Trophoblast cell (in vitro differentiated cells and primary cell): ENCODE results near the gene ARMH1.

Source experiments
- DNase-seq, 2 donors: peaks; one replicate each; pipeline ENCODE4 v3.0.0-alpha.2; 2016
- H2AFZ ChIP-seq: 2 replicates; pipeline ENCODE4 v1.6.1; 2013; ENCODE audit warnings: low read length, moderate library complexity, mild to moderate bottlenecking; ENCODE audit not compliant: insufficient read depth, poor library complexity
- H2AK5ac ChIP-seq: 2 replicates; pipeline ENCODE4 v1.6.1; 2013; ENCODE audit warnings: mild to moderate bottlenecking, low read length
- H2BK120ac ChIP-seq: 2 replicates; pipeline ENCODE4 v1.6.1; 2013; ENCODE audit warnings: low read length, mild to moderate bottlenecking, moderate library complexity; ENCODE audit not compliant: insufficient read depth, poor library complexity
- H2BK12ac ChIP-seq: 2 replicates; pipeline ENCODE4 v1.6.1; 2013; ENCODE audit warnings: mild to moderate bottlenecking, low read length, moderate library complexity
- H2BK5ac ChIP-seq: 2 replicates; pipeline ENCODE4 v1.6.1; 2013; ENCODE audit warnings: low read length, low read depth, moderate library complexity, mild to moderate bottlenecking; ENCODE audit not compliant: poor library complexity
- H3K14ac ChIP-seq: 2 replicates; pipeline ENCODE4 v1.6.1; 2013; ENCODE audit warnings: mild to moderate bottlenecking, low read length
- H3K18ac ChIP-seq: 2 replicates; pipeline ENCODE4 v1.6.1; 2013; ENCODE audit warnings: mild to moderate bottlenecking, low read length
- H3K23ac ChIP-seq: 2 replicates; pipeline ENCODE4 v1.6.1; 2013; ENCODE audit warnings: low read length
- H3K27ac ChIP-seq: 2 replicates; pipeline ENCODE4 v1.5.1; 2013; ENCODE audit warnings: low read depth, mild to moderate bottlenecking, inconsistent platforms, low read length, moderate library complexity
- H3K27me3 ChIP-seq: 2 replicates; pipeline ENCODE4 v1.6.1; 2013; ENCODE audit warnings: inconsistent platforms, mild to moderate bottlenecking, low read length, moderate library complexity; ENCODE audit not compliant: insufficient read depth
- H3K36me3 ChIP-seq, 2 experiments: 1 replicate in 1 of 2; 2 replicates in 1 of 2; pipeline ENCODE4 v1.6.1; 2013; ENCODE audit warnings: low read length in 2 of 2, mild to moderate bottlenecking in 2 of 2, moderate library complexity in 1 of 2; ENCODE audit not compliant: insufficient read depth in 2 of 2, control insufficient read depth in 1 of 2
- H3K4ac ChIP-seq: 2 replicates; pipeline ENCODE4 v1.6.1; 2013; ENCODE audit warnings: low read depth, mild to moderate bottlenecking, low read length, moderate library complexity
- H3K4me1 ChIP-seq, 2 experiments: 1 replicate in 1 of 2; 2 replicates in 1 of 2; pipeline ENCODE4 v1.6.1; 2013; ENCODE audit warnings: low read length in 2 of 2, mild to moderate bottlenecking in 2 of 2, moderate library complexity in 1 of 2; ENCODE audit not compliant: insufficient read depth in 2 of 2, control insufficient read depth in 1 of 2
- H3K4me2 ChIP-seq: 2 replicates; pipeline ENCODE4 v1.6.1; 2013; ENCODE audit warnings: inconsistent platforms, mild to moderate bottlenecking, low read length, moderate library complexity
- H3K4me3 ChIP-seq: 2 replicates; pipeline ENCODE4 v1.5.1; 2013; ENCODE audit warnings: mild to moderate bottlenecking, low read depth, low read length, inconsistent platforms
- H3K79me1 ChIP-seq: one replicate; pipeline ENCODE4 v1.6.1; 2013; ENCODE audit warnings: low read length
- H3K79me2 ChIP-seq: 2 replicates; pipeline ENCODE4 v1.6.1; 2013; ENCODE audit warnings: low read length, mild to moderate bottlenecking; ENCODE audit not compliant: control insufficient read depth, insufficient read depth, poor library complexity
- H3K9ac ChIP-seq: 2 replicates; pipeline ENCODE4 v1.6.1; 2013; ENCODE audit warnings: mild to moderate bottlenecking, low read length
- H3K9me3 ChIP-seq: 2 replicates; pipeline ENCODE4 v1.6.1; 2013; ENCODE audit warnings: low read depth, mild to moderate bottlenecking, control low read depth, inconsistent platforms, low read length; ENCODE audit not compliant: insufficient read depth
- H4K12ac ChIP-seq: 2 replicates; pipeline ENCODE4 v1.6.1; 2013; ENCODE audit warnings: low read depth, mild to moderate bottlenecking, low read length, moderate library complexity
- H4K8ac ChIP-seq: 2 replicates; pipeline ENCODE4 v1.6.1; 2013; ENCODE audit warnings: low read depth, mild to moderate bottlenecking, low read length, moderate library complexity
- H4K91ac ChIP-seq: one replicate; pipeline ENCODE4 v1.6.1; 2013; ENCODE audit warnings: low read depth, mild to moderate bottlenecking, low read length, moderate library complexity
- WGBS: extraction: QIAGEN DNeasy Blood & Tissue Kit; methylation state at CpG from one replicate; pipeline ENCODE4 v1.1.7; 2013; ENCODE audit warnings: missing lambda C conversion rate; ENCODE audit not compliant: insufficient read length, insufficient coverage; ENCODE audit errors: extremely low coverage; 5-methylcytosine and 5-hydroxymethylcytosine counted together

ARMH1 gene

DNA sequence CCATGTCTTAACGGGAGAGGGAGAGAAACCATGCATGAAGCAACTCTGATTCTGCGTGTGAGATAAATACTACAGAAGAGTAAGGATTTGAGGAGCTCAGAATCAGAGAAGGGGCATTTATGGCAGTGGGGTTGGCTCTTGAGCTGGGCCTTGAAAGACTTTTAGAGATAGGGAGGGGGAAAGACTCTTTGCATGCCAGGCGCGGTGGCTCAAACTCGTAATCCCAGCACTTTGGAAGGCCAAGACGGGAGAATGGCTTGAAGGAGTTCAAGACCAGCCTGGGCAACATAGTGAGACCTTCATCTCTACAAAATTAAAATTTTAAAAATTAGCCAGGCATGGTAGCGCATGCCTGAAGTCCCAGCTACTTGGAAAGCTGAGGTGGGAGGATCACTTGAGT is 672 bp downstream of the ARMH1 start:
- Histone ChIP-seq H3K79me2 (peaks cover 6% of the 10 kb centered on the region), H4K8ac (peak overlapping the region; percentile 95), H3K36me3 (no peaks in the 10 kb centered on the region), H3K9me3 (no peaks in the 10 kb centered on the region), H3K27me3 (no peaks in the 10 kb centered on the region), H2BK12ac (no peak overlapping the region), H3K18ac (no peak overlapping the region), H2BK120ac (no peak overlapping the region), H2AK5ac (peak overlapping the region; percentile 22), H2BK5ac (no peak overlapping the region), H3K4me2 (peak overlapping the region; percentile 80), H3K4ac (no peak overlapping the region), H3K4me3 (no peak overlapping the region), H3K27ac (no peak overlapping the region), H3K79me1 (peaks cover 9% of the 10 kb centered on the region), H2AFZ (no peak overlapping the region), H4K12ac (no peak overlapping the region), H3K4me1 (peaks cover 18 to 22% of the 10 kb centered on the region in 2 experiments), H3K9ac (no peak overlapping the region), H3K23ac (no peak overlapping the region), H4K91ac (no peak overlapping the region), H3K14ac (no peak overlapping the region)
- no CpG with 5 or more reads among the region's 7 CpGs for WGBS
- no peak for DNase-seq

DNA sequence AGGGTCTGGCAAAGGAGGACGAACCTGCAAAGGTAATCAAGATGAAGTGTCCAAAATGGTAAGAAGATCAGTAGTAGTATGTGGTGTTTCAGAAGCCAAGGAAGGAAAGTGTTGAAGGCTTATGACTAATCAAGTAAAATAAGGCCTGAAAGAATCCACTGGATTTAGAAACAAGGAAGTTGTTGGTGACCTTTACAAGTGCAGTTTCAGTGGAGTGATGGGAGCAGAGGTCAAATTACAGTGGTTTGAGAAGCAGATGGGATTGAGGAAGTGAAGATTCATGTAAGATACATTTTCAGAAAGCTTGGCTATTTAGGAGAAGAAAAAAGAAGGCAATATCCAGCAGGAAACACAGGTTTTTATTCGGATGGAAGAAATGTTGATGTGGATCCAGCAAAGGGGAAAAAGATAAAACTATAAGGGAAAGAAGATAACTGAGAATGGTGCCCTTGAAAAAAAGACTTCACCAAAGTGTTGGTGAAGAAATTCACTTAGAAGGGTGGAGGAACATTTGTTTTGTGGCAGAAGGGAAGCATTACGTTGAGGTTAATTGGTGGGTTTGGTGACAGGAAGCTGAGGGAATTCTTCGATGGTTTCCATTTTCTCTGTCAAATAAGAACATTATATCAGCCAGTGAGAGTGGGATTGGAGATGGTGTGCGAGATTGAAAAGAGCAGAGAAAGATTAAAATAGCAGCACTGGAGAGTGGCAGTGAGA is 2.1 kb downstream of the ARMH1 start:
- WGBS, result 100% methylated on average over 1 of the region's 5 CpGs
- Histone ChIP-seq H3K18ac (no peak overlapping the region), H3K79me2 (peaks cover 6% of the 10 kb centered on the region), H2BK5ac (no peak overlapping the region), H3K27me3 (no peaks in the 10 kb centered on the region), H2BK12ac (no peak overlapping the region), H2BK120ac (no peak overlapping the region), H3K27ac (no peak overlapping the region), H3K79me1 (peaks cover 9% of the 10 kb centered on the region), H3K4me3 (no peak overlapping the region), H4K8ac (no peak overlapping the region), H3K36me3 (no peaks in the 10 kb centered on the region), H3K9me3 (no peaks in the 10 kb centered on the region), H2AK5ac (no peak overlapping the region), H3K4me1 (peaks cover 18 to 22% of the 10 kb centered on the region in 2 experiments), H4K91ac (no peak overlapping the region), H3K14ac (no peak overlapping the region), H3K23ac (no peak overlapping the region), H3K4ac (no peak overlapping the region), H3K4me2 (no peak overlapping the region), H4K12ac (no peak overlapping the region), H2AFZ (no peak overlapping the region), H3K9ac (no peak overlapping the region)
- DNase-seq, result peak in 1 of 2 donors; percentile 25

GRCh38 chr1:44677201-44677766 is 2.8 kb downstream of the ARMH1 start:
- H3K36me3 ChIP-seq, result no peaks in the 10 kb centered on the region
- no CpG with 5 or more reads among the region's 6 CpGs for WGBS
- H3K27ac ChIP-seq, result no peak overlapping the region
- H3K18ac ChIP-seq, result no peak overlapping the region
- H3K23ac ChIP-seq, result no peak overlapping the region
- H3K79me1 ChIP-seq, result peaks cover 9% of the 10 kb centered on the region
- peaks cover 18% of the 10 kb centered on the region in 2 experiments for H3K4me1 ChIP-seq
- H2AFZ ChIP-seq, result no peak overlapping the region
- no peak overlapping the region for H3K4me3 ChIP-seq
- no peak overlapping the region for H2BK12ac ChIP-seq
- H3K14ac ChIP-seq, result no peak overlapping the region
- no peak overlapping the region for H3K4ac ChIP-seq
- H3K9ac ChIP-seq, result no peak overlapping the region
- H2BK5ac ChIP-seq, result no peak overlapping the region
- H4K12ac ChIP-seq, result no peak overlapping the region
- no peak overlapping the region for H2BK120ac ChIP-seq
- H3K79me2 ChIP-seq, result peaks cover 6% of the 10 kb centered on the region
- H3K9me3 ChIP-seq, result no peaks in the 10 kb centered on the region
- no peak overlapping the region for H2AK5ac ChIP-seq
- peak; percentile 40 to 77 for DNase-seq
- H3K27me3 ChIP-seq, result no peaks in the 10 kb centered on the region
- H4K8ac ChIP-seq, result no peak overlapping the region
- H4K91ac ChIP-seq, result no peak overlapping the region
- no peak overlapping the region for H3K4me2 ChIP-seq

- Histone ChIP-seq H3K9me3 (no peaks in the 10 kb centered on the region), H3K23ac (no peak overlapping the region), H4K91ac (no peak overlapping the region), H4K12ac (no peak overlapping the region), H3K14ac (no peak overlapping the region), H2AK5ac (no peak overlapping the region), H2BK5ac (no peak overlapping the region), H3K4me1 (peaks cover 11 to 12% of the 10 kb centered on the region in 2 experiments), H3K36me3 (no peaks in the 10 kb centered on the region), H2BK12ac (no peak overlapping the region), H3K4me3 (no peak overlapping the region), H3K4me2 (no peak overlapping the region), H3K18ac (no peak overlapping the region), H2AFZ (no peak overlapping the region), H3K27ac (no peak overlapping the region), H3K9ac (no peak overlapping the region), H2BK120ac (no peak overlapping the region), H3K79me2 (peaks cover 6% of the 10 kb centered on the region), H3K79me1 (peaks cover 9% of the 10 kb centered on the region), H4K8ac (no peak overlapping the region), H3K27me3 (no peaks in the 10 kb centered on the region), H3K4ac (no peak overlapping the region)
- WGBS, result no CpG with 5 or more reads among the region's 2 CpGs
- no peak for DNase-seq
These were observed 3.6 kb downstream of the ARMH1 start for GRCh38 chr1:44678120-44678519.
